ENCODE results near the gene KIAA1210.

KIAA1210 gene

DNA sequence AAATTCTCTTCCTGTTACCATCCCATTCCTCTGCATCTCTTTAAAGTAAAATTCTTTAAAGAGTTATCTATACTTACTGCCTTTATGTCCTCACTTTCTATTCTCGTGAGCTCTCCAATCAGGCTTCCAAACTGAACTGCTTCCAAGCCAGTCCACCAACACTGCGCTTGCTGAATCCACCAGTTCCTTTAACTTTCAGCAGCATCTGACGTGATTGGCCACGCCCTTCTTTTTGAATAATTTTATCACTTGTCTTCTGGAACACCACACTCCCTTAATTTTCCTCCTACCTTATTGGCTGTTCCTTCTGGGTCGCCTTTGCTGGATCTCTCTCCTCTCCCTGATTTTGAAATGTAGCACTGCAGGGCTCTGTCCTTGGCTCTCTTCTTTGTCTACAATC lies at the start of gene KIAA1210:
KIAA1210 (minus strand) TSS at position 163 of the 400 bp plus-strand sequence. CDS start 4,170 bp downstream, outside the sequence.
- no peak for DNase-seq

DNA sequence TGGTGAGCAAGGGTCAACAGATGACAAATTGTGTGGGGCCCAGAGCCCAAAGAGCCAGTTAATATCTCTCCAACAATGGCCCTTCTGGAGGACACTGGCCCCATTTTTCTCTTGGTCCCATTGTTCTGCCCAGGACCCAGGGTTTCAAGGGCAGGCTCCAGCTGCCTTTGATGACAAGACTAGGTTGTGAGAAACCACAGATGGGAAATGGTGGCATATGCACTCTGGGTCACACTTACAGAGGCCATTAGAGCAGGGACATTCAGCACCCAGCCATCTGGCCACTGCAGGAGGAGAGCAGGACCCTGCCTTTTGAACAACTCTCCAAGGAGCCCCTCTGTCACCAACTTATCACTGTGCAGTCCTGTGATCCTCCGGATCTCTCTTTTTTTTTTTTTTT lies 49.7 kb upstream of the KIAA1210 start:
- no peak for DNase-seq

DNA sequence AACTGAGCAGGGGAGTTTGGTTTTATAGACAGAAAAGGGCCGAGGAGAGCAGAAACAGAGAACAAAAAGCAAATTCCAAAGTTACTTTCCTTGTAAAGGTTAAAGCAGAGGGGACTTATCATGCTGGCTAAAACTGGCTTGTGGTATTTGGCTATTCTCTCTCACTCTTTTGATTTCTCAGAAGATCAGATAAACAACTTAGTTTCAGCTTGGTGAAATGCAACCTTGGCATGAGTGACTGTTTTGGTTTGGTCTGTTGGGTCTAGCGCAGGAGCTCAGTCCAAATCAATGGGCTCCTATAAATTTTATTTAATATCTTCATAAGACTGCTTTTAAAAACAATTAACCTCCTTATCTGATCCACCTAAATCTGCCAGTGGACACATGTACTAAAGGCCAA lies 47.3 kb upstream of the KIAA1210 start:
- DNase-seq, result no peak

DNA sequence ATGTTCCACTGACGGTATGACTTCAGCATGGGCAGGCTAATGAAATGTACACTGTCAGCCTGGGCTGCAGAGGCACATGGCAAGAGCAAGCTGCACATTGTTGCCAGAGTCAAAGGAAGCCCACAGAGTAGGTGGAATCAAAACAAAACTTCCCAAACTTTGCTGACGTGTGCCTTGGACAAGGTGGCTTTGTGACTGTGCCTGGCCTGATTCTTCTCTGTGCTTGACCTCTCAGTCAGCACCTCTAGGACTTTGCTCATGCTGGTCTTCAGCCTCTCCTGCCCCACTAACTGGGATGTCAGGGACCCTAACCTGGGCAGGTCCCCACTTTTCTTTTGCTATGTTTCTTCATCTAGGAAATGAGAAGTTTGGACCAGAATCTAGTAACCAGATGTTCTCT lies 40.5 kb upstream of the KIAA1210 start:
- DNase-seq, result no peak

DNA sequence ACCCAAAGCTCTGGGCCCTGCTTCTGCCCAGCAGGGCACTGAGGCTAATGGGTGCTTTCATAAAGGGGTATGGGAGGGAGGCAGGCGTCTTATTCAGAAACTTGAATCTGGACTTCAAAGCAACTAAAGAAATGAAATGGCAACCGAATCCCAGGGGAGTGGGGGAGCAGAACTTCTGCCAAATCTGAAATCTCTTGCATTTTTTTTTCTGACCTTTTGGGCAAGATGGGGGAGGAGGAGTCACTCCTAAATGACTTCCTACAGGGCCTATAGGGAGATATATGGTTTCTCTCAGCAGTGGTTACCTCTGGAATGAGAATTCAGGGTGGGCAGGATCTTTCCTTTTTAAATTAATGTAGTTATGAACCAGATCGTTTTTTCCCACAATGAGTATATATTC lies 30.6 kb upstream of the KIAA1210 start:
- DNase-seq, result no peak

DNA sequence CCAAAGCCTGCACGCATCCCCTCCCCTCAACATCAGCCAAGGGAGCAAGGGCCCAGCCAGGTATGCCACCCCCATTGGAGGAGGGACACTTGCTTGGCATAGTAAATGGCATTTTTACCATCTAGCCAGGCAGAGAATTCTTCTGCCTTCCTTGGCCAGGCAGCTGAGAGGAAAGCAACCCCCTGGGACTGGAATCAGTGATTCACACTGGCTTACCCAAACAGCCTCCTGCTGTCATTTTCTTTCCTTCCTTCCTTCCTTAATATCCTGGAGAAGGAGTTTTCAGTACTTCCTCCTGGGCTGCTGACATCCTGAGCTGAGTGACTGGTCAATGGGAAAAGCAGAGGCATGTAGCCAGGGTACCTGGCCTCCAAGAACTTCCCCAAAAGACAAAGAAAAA lies 28.6 kb upstream of the KIAA1210 start:
- no peak for DNase-seq

DNA sequence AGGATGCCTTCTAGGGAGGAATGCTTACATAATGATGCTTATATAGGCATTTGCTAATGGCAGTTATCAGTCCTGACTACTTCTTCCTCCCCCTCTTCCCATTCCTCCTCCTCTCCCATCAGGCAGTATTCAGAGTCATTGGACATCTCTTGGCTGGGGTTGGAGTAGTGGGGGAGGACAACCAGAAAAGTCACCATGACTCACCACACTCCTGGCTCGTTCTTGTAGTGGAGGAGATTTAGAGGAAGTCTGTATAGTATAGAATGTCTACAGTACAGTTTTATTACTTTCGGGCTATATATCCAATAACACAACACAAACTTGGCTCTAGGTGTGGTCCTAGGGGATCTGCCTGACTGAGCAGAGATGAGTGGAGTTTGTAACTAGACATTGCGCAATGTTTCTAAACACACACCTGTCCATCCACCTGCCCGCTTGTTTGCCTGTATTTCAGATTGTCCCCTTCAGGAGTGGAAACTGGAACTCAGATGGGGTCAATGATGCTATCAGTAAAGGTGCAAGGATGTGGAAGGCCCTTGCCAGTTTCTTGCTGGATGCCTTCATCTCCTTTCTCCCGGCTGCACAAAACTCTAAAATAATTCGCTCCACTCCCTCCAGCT lies 27.9 kb upstream of the KIAA1210 start:
- no peak for DNase-seq

DNA sequence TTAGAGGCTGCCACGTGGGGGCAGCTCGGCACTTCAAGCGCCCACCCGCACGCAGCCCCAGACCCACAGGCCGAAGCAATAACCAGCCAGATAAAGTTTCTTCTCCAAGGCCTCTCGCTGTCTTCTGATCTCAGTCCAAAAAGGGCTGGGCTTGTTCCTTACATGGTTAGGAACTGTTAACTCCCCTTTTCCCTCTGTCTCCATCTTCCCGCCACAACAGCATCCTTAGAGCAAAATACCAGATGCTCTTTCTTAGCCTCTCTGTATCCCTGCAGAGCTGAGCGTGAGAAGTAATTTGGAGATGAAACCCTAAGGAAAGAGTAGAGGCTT lies 23.4 kb upstream of the KIAA1210 start:
- no peak for DNase-seq

DNA sequence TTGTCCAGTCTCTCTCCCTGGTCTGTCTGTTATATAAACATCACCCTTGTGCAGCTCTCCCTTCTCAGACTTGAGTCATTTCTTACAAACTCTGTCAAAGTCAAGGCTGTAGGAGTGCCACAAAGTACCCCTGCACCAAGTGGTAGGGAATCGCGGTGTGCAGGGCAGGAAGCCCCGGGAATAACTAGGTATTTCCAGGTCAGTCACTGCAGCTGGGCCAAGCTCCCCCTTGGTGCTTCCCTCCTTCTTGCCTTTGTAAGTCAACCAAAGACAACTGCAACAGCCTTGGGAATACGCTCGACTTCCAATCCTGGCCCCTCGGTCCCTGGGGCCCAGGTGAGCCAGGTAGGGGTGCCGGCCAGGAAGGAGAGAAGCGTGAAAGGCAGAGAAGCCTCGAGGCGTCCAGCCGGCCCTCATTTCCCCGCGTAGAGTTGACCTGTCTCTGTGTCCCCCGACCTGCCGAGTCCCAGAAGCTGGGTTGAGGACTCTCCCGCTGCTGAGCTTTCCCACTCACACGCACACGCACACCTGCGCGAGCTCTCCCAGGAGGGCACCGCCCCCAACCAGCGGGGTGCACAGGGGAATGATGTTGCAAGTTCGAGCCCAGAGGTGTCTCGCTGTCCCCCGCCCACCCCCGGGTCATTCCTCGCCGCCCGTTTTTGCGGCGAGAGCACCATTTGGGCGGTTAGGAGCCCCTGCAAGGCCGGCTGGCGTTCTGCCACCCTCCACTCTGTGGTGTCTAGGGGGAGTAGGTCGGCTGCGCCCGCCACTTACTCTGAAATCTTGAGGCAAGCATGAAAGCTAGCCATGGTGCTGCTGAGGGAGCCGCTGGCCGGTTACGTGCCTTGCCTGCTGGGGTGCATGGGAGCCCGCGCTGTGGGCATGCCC lies 22.8 kb upstream of the KIAA1210 start:
- DNase-seq, result no peak

DNA sequence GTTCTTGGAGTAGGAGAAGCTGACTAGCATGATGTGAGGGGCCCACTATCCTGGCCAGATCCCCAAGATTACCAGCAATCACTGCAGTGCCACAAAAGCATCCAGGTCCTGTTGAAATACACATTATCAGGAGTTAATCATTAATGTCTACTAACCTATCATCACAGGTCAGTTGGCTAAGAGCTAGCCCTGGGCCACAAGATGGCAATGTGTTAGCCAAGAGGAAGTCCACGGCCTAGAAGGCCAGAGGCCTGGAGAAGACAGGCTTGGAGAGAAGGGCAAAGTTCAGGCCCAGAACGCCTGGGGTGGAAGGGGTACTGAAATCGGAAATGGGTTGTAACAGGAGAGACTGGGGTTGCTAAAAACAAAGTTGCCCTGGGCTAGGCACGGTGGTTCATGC lies 19.9 kb upstream of the KIAA1210 start:
- no peak for DNase-seq

DNA sequence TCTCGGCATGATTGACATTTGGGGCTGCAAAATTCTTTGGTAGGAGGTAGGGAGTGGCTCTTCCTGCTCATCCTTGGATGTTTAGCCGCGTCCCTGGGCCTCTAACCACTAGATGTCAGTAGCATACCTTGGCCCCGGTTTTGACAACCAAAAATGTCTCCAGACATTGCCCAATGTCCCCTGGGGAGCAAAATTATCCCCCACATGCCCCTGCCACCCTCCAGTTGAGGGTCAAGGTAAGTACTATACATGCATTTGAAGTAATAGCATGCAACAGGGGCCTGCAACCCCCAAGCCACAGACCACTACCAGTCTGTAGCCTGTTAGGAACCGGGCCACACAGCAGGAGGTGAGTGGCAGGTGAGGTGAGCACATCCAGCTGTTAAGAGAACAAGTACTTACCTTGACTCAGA lies 17.6 kb upstream of the KIAA1210 start:
- no peak for DNase-seq

DNA sequence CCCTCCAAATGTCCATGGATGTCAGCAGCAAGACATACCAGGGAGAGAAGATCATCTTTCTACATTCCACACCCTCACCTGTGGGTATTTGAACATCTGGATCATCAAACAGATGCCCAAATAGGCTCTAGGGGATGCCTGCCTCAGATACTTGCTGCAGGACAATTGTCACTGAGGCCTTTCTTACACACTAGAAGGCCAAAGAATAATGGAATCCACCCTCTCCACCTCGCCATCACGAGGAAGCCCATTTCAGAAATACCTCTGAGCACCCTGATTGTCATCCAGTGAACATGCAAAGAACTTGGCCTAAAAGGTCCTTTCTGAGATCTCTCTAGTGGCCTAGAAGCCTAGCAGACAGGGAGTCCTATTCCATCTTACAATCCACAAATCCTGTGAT lies 6.9 kb upstream of the KIAA1210 start:
- no peak for DNase-seq

DNA sequence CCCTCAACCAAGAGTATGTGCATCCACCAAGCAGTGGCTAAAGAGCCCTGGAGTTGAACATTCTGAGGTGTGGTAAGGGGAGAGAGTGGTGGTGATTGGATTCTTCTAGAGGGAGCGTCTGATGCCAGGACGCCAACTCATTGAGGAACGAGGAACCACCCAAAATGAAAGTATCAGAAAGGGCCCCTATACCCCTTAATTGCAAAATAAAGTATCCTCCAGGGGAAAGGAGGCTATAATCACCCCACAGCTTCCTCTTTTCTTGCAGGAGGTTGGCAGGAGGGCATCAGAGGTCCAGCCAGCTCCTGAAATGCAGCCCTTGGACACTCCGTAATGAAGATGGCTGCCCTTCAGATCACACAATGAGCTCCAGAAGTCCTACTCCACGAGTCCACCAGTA lies 5.3 kb upstream of the KIAA1210 start:
- DNase-seq, result no peak

DNA sequence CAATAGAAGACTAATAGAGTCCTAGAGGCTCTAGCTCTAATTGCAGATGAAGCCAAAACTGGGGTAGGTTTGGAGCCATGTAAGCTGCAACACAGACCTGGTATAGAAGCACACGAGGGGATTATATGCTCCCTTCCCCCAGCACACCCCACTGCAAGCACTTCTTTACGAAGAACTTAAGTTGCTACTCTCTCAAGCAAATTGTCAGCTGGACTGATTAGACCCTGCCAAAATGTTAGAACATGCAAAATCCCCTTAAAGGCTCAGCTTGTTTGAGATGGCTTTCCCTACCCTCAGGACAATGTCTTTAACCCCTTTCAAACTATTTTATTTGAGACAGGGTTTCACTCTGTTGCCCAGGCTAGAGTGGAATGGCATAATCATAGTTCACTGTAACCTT lies 4.7 kb upstream of the KIAA1210 start:
- DNase-seq, result no peak

DNA sequence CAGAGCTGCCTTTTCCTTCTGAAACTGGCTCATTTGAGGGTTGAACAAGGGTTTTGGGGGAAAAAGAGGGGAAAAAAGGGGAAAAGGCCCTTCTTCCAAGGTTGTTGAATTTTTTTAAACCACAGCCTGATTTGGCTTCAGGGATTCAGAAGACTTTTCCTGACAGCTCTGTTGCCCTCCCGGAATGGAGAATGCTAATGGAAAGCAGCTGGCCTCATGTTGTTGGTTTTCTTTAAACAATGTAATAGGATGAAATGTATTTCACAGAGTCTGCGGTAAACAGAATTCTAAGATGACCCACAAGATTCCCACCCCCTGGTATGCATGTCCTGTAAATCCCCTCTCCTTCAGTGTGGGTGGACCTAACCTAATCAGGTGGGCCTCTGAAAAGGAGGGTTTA lies 3.3 kb upstream of the KIAA1210 start:
- DNase-seq, result no peak

DNA sequence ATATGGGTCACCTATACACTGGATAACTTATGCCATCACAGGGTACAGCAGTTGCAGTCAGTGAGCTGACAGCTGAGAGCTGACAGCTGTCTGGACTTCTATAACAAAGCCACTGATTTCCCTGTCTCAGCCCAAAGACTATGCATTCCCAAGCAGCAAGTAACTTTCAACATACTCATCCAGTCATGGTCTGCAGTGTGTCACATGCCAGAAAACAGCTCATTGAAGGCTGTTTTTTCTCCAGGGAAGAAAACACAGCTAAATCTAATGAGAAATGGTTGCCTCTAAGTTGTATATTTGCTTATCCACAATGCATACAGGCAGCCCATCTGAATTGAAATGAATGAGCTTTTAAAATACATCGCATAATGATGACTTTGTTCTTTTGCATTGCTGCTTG lies 6.3 kb downstream of the KIAA1210 start:
- DNase-seq, result no peak

DNA sequence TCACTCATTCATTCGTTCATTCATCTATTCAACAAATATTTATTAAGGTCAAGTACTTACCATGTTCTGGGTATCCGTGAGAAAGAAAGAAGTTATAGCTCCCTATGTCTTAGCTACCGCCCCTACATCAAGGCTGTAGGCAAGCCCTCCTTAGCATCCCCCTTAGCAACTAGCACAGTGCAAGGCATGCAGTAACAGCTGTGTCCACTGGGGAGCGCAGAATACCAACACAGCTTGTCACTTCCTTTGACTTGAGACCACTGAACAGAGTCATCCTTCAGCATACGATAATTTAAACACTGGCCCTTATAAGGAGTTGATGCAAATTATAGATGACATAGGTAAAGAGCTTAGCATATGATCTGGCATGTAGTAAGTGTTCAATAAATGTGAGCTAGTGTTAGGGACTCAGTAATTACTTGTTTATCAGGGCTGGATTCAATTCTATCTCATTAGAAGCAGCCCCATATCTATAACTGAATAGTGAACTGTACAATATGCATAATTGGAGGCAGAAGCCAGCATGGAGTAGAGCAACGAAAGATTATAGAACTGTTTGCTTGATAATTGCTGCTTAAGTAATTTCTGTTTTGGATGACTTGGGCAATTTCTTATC lies 8.7 kb downstream of the KIAA1210 start:
- peak; percentile 9 for DNase-seq

DNA sequence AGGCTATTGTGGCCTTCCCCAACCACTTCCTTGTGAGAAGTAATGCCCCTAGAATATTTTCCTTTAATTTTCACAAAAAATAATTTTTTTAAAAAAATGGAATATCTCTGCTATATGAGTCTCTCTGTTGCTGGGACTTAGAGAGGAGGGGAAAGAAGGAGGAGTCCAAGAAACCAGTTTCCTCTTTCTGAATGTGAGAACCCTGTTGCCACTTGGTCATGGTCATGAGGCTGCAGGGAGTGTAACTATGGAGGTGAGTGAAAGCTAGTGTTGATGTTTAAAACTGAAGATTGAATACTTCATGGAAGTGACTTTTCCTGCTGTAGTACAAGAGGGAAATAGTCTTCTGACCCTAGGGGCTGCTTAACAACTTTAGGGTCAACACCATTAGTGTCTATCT lies 20.4 kb downstream of the KIAA1210 start:
- DNase-seq, result no peak

DNA sequence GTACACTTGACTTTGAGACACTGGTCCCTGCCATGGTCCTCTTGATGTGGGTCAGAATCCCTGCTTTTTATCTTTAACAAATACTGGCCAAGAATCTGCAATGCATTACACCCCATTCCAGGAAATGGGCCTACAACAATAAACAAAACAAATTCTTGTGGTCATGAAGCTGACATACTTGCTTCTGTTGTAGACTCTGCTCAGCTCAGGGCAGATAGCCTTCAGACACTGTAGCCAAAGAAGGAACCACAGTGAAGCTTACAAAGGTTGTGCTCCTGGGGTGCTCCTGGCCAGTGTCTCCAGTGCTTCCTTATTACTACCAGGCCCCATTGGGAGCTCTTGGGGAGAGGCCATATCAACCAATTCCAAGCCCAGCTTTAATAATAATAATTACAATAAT lies 21.8 kb downstream of the KIAA1210 start:
- no peak for DNase-seq

DNA sequence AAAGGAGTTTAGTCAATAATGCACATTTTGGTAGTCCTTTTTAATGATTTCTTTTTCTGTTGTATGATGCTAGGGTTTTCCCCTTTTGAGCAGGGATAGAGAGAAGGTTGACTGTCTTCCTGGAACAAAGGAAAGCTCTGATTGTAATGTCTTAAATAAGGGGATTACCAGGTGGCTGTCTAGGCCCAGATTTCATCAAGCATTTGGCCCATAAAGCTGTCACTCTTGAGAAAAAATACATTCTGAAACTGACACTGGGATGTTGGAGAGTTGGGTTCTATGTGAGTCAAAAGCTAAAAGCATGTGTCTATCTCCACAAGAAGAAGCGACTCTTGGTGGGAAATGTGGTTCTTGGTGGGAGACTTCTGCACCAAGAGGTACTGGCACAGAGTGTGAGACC lies 26.4 kb downstream of the KIAA1210 start:
- DNase-seq, result no peak

DNA sequence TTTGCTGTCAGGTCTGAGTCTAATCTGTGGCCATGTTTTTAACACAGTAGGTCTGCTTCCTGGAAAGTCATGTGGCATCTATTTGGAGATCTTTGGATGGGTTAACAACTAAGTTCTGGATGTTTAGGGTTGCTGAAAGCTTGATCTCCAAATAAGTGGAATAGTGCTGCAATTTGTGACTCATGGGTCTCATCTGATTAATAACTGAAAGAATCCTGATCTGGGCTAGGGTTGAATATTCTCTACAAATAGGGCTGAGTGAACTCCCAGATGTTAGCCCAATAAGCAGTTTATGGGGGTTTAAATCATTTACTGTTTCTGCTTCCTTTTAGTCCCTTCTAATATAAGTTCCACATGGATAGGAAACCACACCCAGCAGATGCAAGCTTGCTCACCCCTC lies 31.7 kb downstream of the KIAA1210 start:
- DNase-seq, result no peak

DNA sequence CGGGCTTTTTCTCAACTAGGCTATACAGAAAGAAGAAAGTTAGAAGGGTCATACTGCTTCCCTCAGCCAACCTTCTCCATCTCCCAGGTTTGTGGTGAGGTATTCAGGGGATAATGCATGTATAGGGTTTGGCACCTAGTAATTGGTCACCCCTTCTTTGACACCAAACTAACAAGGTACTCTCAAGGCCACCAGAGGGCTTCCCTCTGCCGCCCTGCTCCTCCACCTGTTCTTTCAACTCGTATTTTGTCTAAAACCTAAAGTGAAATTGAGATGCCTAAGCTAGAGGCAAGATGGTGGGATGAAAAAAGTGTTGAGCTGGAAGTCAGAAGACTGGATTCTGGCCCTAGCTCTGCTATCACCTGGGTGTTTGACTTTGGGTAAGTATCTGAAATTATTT lies 32.8 kb downstream of the KIAA1210 start:
- no peak for DNase-seq

DNA sequence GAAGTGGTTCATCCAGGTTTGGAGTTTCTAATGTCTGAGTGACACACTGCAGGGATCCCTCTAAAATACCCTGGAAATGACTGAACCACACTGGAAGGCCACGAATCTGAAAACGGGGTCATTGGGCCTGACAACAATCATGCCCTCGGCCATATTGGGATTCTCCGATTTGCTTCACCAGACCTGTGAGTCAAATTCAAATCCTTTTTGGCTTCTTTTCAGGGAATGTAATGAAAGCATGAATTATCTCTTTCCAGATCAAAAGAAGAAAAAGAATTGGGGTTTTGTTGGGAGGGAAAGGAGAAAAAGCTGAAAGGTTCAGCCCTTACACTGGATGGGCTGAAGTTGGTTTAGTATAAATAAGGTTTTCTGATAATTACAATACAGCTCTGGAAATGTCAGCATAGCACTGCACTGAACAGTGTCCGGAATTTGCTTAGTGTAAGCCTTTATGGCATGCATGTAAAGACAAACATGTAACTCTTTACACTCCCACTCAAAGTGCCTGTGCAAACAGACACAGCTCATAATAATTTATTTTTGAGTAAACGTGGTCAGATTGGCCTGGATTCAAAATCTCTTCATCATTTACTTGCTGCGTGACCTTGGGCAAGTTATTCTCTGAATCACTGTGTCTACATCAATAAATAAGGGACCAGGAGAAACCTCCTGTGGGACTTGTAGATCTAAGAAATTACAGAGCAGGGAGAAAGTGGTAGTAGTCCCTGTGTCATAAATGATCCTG lies 33.4 kb downstream of the KIAA1210 start:
- no peak for DNase-seq

DNA sequence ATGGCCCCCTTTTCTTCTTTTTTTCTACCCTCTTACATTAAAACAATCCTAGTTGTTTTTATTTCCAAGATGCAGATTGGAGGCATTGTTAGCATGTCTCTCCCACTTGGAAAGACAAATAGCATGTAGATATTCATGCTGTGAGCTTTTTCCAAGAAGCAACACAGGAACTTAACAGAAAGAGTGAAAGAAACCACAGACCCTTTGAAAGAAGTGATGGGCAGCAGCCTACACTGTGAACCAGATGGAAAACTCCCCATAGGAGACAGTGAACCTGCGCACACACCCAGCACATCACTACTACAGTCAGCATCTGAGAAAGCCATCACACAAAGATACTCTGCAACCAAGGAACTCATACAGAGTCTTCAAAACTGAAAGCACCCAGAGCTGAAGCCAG lies 37.0 kb downstream of the KIAA1210 start:
- no peak for DNase-seq

Measured in NCI-H1105 treated with DMSO at 0.1 percent for 48 hours (cell line).